Liver (tissue), 9 donors: ENCODE results near the gene PTPRN2. TPM values are rescaled to one million over a fixed set of nuclear protein-coding genes. Genes with fewer than 3 reads are reported as not detected.
"Not testable (repeated sequence)": the region's sequence is repeated elsewhere in the genome, so short reads cannot be mapped to it uniquely, and the experiment has no call there.

Experiments used
- DNase-seq: peaks from one replicate; pipeline ENCODE4 v3.0.0-alpha.2; 2017; ENCODE audit warnings: low spot score
- H3K27ac ChIP-seq, 2 donors: one replicate each; pipeline ENCODE4 v1.7.0; 2013; ENCODE audit warnings: inconsistent platforms in 2 of 2, low read length in 2 of 2, control low read depth in 1 of 2, low read depth in 1 of 2, mild to moderate bottlenecking in 1 of 2
- H3K27me3 ChIP-seq, 4 donors: one replicate each; pipeline versions ENCODE4 v1.6.1 to v1.7.0; 2013; ENCODE audit warnings: low read length in 3 of 4, inconsistent platforms in 1 of 4, mild to moderate bottlenecking in 1 of 4, moderate library complexity in 1 of 4; ENCODE audit not compliant: control insufficient read depth in 4 of 4, insufficient read depth in 4 of 4
- H3K36me3 ChIP-seq, 4 donors: one replicate each; pipeline versions ENCODE4 v1.6.1 to v1.7.0; 2013; ENCODE audit warnings: low read length in 3 of 4, mild to moderate bottlenecking in 3 of 4, low read depth in 1 of 4, moderate library complexity in 1 of 4; ENCODE audit not compliant: control insufficient read depth in 4 of 4, insufficient read depth in 3 of 4
- H3K4me1 ChIP-seq, 4 donors: one replicate each; pipeline versions ENCODE4 v1.6.1 to v1.7.0; 2013; ENCODE audit warnings: low read length in 3 of 4, mild to moderate bottlenecking in 3 of 4, moderate library complexity in 1 of 4; ENCODE audit not compliant: control insufficient read depth in 4 of 4, insufficient read depth in 4 of 4
- H3K4me3 ChIP-seq, 3 donors: one replicate each; pipeline versions ENCODE4 v1.6.1 to v1.7.0; 2013; ENCODE audit warnings: low read length in 3 of 3, control low read depth in 1 of 3, low read depth in 1 of 3, mild to moderate bottlenecking in 1 of 3
- H3K9ac ChIP-seq, 2 donors: one replicate each; pipeline ENCODE4 v1.7.0; 2013; ENCODE audit warnings: low read length in 2 of 2, mild to moderate bottlenecking in 2 of 2, moderate library complexity in 2 of 2, control low read depth in 1 of 2, low read depth in 1 of 2
- H3K9me3 ChIP-seq, 4 donors: one replicate each; pipeline versions ENCODE4 v1.6.1 to v1.7.0; 2013; ENCODE audit warnings: low read length in 3 of 4; ENCODE audit not compliant: control insufficient read depth in 4 of 4
- EGR1 ChIP-seq, 2 donors: IDR thresholded peaks; 2 replicates each; pipeline ENCODE4 v1.6.1; 2016 to 2018; ENCODE audit warnings: antibody characterized with exemption in 2 of 2, low read depth in 2 of 2
- GABPA ChIP-seq, 2 donors: IDR thresholded peaks in 1 of 2; conservative IDR thresholded peaks in 1 of 2; 2 replicates each; pipeline ENCODE4 v1.6.1; 2016; ENCODE audit warnings: antibody characterized with exemption in 2 of 2, mild to moderate bottlenecking in 1 of 2, moderate library complexity in 1 of 2
- NR2F2 ChIP-seq: IDR thresholded peaks from 2 replicates; pipeline ENCODE4 v1.6.1; 2016; ENCODE audit warnings: antibody characterized with exemption
- RAD21 ChIP-seq, 2 donors: IDR thresholded peaks; 2 replicates each; pipeline ENCODE4 v1.6.1; 2016; ENCODE audit warnings: antibody characterized with exemption in 2 of 2, mild to moderate bottlenecking in 2 of 2
- SP1 ChIP-seq: IDR thresholded peaks from 2 replicates; pipeline ENCODE4 v1.6.1; 2018; ENCODE audit warnings: antibody characterized with exemption, mild to moderate bottlenecking
- YY1 ChIP-seq: IDR thresholded peaks from 2 replicates; pipeline ENCODE4 v1.6.1; 2016; ENCODE audit warnings: antibody characterized with exemption, mild to moderate bottlenecking
- WGBS: extraction: QIAGEN DNeasy Blood & Tissue Kit; methylation state at CpG from one replicate; pipeline ENCODE4 v1.1.7; 2013; 5-methylcytosine and 5-hydroxymethylcytosine counted together
- polyA plus RNA-seq, 2 donors: library from polyadenylated mRNA; stranded (reverse) in 1 of 2; unstranded in 1 of 2; fragments of 200-250 nt in 1 of 2; fragments of >200 nt in 1 of 2; fragmentation: Nextera tagmentation in 1 of 2; extraction: Ambion mirVana in 1 of 2; gene quantifications; one replicate each; pipeline versions ENCODE4 v1.2.1 to v1.2.3, GENCODE V29; 2013 to 2015
- total RNA-seq, 2 donors: library from RNA; depleted of rRNA; stranded (reverse); fragments of >200 nt; gene quantifications; one replicate each; pipeline ENCODE4 v1.2.3, GENCODE V29; 2014
- TF ChIP-seq, protein P1 (sequence below): IDR thresholded peaks from 2 replicates; pipeline ENCODE4 v1.6.1; 2016; ENCODE audit warnings: antibody characterized with exemption
- TF ChIP-seq, protein P2 (sequence below): IDR thresholded peaks from 2 replicates; pipeline ENCODE4 v1.6.1; 2016; ENCODE audit warnings: antibody characterized with exemption
- TF ChIP-seq, protein P3 (sequence below): IDR thresholded peaks from 2 replicates; pipeline ENCODE4 v1.6.1; 2016; ENCODE audit warnings: antibody characterized with exemption
- donor health status: healthy.
- donor health status: healthy.
- donor health status: healthy.
- donor health status: healthy.
- donor health status: healthy.

The PTPRN2 gene
- total and polyA plus RNA-seq, 4 donors = 0.75 to 1.9 (median 1.1) TPM

GRCh38 chr7:158521795-158522194 lies 65.8 kb downstream of the PTPRN2 start:
- H3K27ac ChIP-seq, H3K4me3 ChIP-seq, H3K9me3 ChIP-seq, H3K4me1 ChIP-seq, DNase-seq, H3K9ac ChIP-seq, H3K27me3 ChIP-seq, H3K36me3 ChIP-seq: not testable (repeated sequence)
- 90% methylated on average over 17 of the region's 18 CpGs for WGBS

DNA sequence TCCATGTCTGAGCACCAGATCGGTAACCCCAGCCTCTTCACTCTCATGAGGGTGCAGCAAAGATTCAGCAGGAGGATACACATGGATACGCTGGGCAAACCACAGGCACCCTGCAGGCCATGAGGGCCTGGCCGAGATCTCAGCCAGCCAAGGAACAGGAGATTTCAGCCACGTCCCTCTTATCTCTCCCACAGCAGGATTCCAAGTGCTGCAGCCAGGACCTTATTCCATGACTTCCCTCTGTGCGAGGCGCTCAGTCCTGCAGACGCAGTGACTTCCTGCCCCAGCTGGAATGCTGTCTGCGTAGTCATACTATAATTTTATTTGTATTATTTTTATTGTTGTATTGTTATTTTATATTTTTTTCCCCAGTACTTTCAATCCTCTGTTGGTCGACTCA lies 66.8 kb downstream of the PTPRN2 start:
- Histone ChIP-seq H3K27me3 (peaks cover 0 to 4% (median 0%) of the 10 kb centered on the region in 4 donors), H3K4me1 (no peaks in the 10 kb centered on the region), H3K4me3 (no peak overlapping the region), H3K27ac (no peak overlapping the region), H3K9me3 (no peaks in the 10 kb centered on the region), H3K9ac (no peak overlapping the region), H3K36me3 (no peaks in the 10 kb centered on the region)
- WGBS = 75% methylated on average over 9 of the region's 9 CpGs
- no peak for TF ChIP-seq GABPA (IDR thresholded peaks at IDR 0.05 in 1 of 2, conservative IDR thresholded peaks at IDR 0.05 in 1 of 2)
- no peak for TF ChIP-seq EGR1 (IDR thresholded peaks at IDR 0.05; ENCODE audit: low read depth in 2 of 2)
- no peak for TF ChIP-seq NR2F2
- TF ChIP-seq, protein P1, sequence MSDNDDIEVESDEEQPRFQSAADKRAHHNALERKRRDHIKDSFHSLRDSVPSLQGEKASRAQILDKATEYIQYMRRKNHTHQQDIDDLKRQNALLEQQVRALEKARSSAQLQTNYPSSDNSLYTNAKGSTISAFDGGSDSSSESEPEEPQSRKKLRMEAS = no peak
- no peak for TF ChIP-seq YY1
- no peak for DNase-seq

- no peak overlapping the region for H3K27ac ChIP-seq
- H3K36me3 ChIP-seq = no peaks in the 10 kb centered on the region
- no peaks in the 10 kb centered on the region for H3K9me3 ChIP-seq
- no peak overlapping the region for H3K4me3 ChIP-seq
- H3K4me1 ChIP-seq = no peaks in the 10 kb centered on the region
- no peak for DNase-seq
- 77% methylated on average over 4 of the region's 4 CpGs for whole genome bisulfite sequencing
- no peak overlapping the region for H3K9ac ChIP-seq
- TF ChIP-seq RAD21 (IDR thresholded peaks at IDR 0.05) (no peak), NR2F2 (no peak)
- TF ChIP-seq, protein P2, sequence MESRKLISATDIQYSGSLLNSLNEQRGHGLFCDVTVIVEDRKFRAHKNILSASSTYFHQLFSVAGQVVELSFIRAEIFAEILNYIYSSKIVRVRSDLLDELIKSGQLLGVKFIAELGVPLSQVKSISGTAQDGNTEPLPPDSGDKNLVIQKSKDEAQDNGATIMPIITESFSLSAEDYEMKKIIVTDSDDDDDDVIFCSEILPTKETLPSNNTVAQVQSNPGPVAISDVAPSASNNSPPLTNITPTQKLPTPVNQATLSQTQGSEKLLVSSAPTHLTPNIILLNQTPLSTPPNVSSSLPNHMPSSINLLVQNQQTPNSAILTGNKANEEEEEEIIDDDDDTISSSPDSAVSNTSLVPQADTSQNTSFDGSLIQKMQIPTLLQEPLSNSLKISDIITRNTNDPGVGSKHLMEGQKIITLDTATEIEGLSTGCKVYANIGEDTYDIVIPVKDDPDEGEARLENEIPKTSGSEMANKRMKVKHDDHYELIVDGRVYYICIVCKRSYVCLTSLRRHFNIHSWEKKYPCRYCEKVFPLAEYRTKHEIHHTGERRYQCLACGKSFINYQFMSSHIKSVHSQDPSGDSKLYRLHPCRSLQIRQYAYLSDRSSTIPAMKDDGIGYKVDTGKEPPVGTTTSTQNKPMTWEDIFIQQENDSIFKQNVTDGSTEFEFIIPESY = no peak
- H3K27me3 ChIP-seq = peaks cover 0 to 4% (median 0%) of the 10 kb centered on the region in 4 donors
These were observed 67.9 kb downstream of the PTPRN2 start for GRCh38 chr7:158519633-158520174.

DNA sequence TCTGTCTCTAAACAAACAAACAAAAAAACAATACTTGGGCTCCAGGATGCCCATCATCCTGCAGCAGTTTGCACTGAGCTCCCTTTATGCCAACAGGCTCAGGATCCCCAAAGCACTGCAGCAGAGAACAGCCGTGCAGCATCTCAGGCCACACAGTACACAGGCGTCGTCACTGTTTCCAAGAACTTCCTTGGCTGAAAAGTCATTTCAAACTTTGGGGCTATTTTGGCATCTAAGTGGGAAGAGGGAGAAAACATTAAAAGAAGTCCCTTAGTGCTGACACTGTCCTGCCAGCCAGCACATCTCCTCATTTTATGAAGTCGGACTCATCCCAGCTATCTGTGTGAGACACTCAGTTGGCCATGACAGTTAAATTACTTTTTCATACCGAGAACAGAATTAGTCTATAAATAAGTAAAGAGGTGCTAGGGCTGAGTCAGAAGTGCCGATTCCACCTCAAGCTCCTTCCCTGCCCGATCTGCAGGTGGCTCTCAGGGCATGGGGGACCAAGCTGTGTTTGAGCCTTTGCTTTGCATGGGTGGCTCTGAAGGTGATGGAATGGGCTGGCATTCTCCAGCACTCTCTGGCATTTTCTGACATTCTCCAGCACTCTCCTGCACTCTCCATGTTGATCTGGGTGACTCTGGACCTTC lies 68.5 kb downstream of the PTPRN2 start:
- 81% methylated on average over 7 of the region's 7 CpGs for WGBS
- DNase-seq = no peak
- TF ChIP-seq, protein P3, sequence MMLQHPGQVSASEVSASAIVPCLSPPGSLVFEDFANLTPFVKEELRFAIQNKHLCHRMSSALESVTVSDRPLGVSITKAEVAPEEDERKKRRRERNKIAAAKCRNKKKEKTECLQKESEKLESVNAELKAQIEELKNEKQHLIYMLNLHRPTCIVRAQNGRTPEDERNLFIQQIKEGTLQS = no peak
- TF ChIP-seq SP1 = no peak
- TF ChIP-seq NR2F2 = no peak
- Histone ChIP-seq H3K36me3 (no peaks in the 10 kb centered on the region), H3K9ac (no peak overlapping the region), H3K27me3 (peaks cover 0 to 4% (median 0%) of the 10 kb centered on the region in 4 donors), H3K4me3 (no peak overlapping the region), H3K9me3 (no peaks in the 10 kb centered on the region), H3K4me1 (no peaks in the 10 kb centered on the region), H3K27ac (no peak overlapping the region)
